ENCODE data around the gene SLC35F1.

DNA sequence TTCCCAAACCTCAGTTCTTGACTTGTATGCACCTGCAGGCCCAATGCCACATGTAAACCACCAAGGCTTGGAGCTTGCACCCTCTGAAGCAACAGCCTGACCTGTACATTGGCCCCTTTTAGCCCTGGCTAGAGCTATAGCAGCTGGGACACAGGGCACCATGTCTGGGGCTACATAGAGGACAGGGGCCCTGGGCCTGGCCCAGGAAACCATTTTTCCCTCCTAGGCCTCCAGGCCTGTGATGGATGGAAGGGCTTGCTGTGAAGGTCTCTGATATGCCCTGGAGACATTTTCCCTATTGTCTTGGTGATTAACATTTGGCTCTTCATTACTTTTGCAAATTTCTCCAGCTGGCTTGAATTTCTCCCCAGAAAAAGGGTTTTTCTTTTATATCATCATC lies 64.6 kb downstream of the SLC35F1 start:
- TF ChIP-seq POLR2AphosphoS5 (IDR thresholded peaks at IDR 0.05; ENCODE audit: low read depth, low read length) (no peak), TAF1 (IDR thresholded peaks at IDR 0.05; ENCODE audit: low read depth, low read length) (no peak), POLR2A (IDR thresholded peaks at IDR 0.05; ENCODE audit: low read depth, low read length) (no peak)

Data from GM12891 (cell line).